Measurements from ENCODE around the gene SIKE1.

GRCh38 chr1:114794038-114794437 lies 13.6 kb upstream of the SIKE1 start:
- TF ChIP-seq CTCF (conservative IDR thresholded peaks at IDR 0.05; ENCODE audit: low read depth, low read length) (no peak), EZH2 (IDR thresholded peaks at IDR 0.05; ENCODE audit: borderline replicate concordance, low read depth, low read length, poor library complexity, severe bottlenecking) (no peak)

Measured in A673 (cell line).